HEK293 (cell line): ENCODE measurements around the gene PGAM5.

Source experiments
- MYNN ChIP-seq: fragments of 450-650 bp; formaldehyde crosslinking; IDR thresholded peaks from 2 replicates; pipeline ENCODE4 v1.5.1; 2016; ENCODE audit warnings: missing biosample characterization, missing genetic modification characterization, borderline replicate concordance
- ZBTB20 ChIP-seq: fragments of 450-650 bp; formaldehyde crosslinking; IDR thresholded peaks from 2 replicates; pipeline ENCODE4 v1.5.1; 2016; ENCODE audit warnings: missing biosample characterization, missing genetic modification characterization
- ZFP37 ChIP-seq: fragments of 450-650 bp; formaldehyde crosslinking; IDR thresholded peaks from 2 replicates; pipeline ENCODE4 v1.5.1; 2016; ENCODE audit warnings: missing biosample characterization, missing genetic modification characterization
- ZNF184 ChIP-seq: fragments of 450-650 bp; IDR thresholded peaks from 2 replicates; pipeline ENCODE4 v1.5.1; 2018; ENCODE audit warnings: missing biosample characterization, mild to moderate bottlenecking, missing genetic modification characterization
- ZNF211 ChIP-seq: fragments of 450-650 bp; formaldehyde crosslinking; IDR thresholded peaks from 2 replicates; pipeline ENCODE4 v1.5.1; 2016; ENCODE audit warnings: low read depth, missing biosample characterization, missing genetic modification characterization
- ZNF24 ChIP-seq: fragments of 450-650 bp; formaldehyde crosslinking; IDR thresholded peaks from 2 replicates; pipeline ENCODE4 v1.5.1; 2016; ENCODE audit warnings: missing biosample characterization, missing genetic modification characterization
- ZNF391 ChIP-seq: fragments of 450-650 bp; formaldehyde crosslinking; IDR thresholded peaks from 2 replicates; pipeline ENCODE4 v1.5.1; 2016; ENCODE audit warnings: low read depth, missing biosample characterization, missing genetic modification characterization, borderline replicate concordance
- ZNF423 ChIP-seq: fragments of 450-650 bp; formaldehyde crosslinking; IDR thresholded peaks from 2 replicates; pipeline ENCODE4 v1.5.1; 2016; ENCODE audit warnings: missing biosample characterization, missing genetic modification characterization
- ZNF707 ChIP-seq: fragments of 450-650 bp; formaldehyde crosslinking; IDR thresholded peaks from 2 replicates; pipeline ENCODE4 v1.5.1; 2016; ENCODE audit warnings: missing biosample characterization, missing genetic modification characterization
- TF ChIP-seq, protein P1 (sequence below): fragments of 450-650 bp; formaldehyde crosslinking; IDR thresholded peaks from 2 replicates; pipeline ENCODE4 v1.5.1; 2017; ENCODE audit warnings: missing biosample characterization, mild to moderate bottlenecking, missing genetic modification characterization, moderate library complexity
- TF ChIP-seq, protein P2 (sequence below): fragments of 450-650 bp; formaldehyde crosslinking; conservative IDR thresholded peaks from 2 replicates; pipeline ENCODE4 v1.5.1; 2016; ENCODE audit warnings: low read depth, missing biosample characterization, missing genetic modification characterization
- TF ChIP-seq, protein P3 (sequence below): fragments of 450-650 bp; formaldehyde crosslinking; IDR thresholded peaks from 2 replicates; pipeline ENCODE4 v1.5.1; 2016; ENCODE audit warnings: missing biosample characterization, missing genetic modification characterization
- TF ChIP-seq, protein P4 (sequence below): fragments of 450-650 bp; formaldehyde crosslinking; IDR thresholded peaks from 2 replicates; pipeline ENCODE4 v1.5.1; 2016; ENCODE audit warnings: missing biosample characterization, missing genetic modification characterization

DNA sequence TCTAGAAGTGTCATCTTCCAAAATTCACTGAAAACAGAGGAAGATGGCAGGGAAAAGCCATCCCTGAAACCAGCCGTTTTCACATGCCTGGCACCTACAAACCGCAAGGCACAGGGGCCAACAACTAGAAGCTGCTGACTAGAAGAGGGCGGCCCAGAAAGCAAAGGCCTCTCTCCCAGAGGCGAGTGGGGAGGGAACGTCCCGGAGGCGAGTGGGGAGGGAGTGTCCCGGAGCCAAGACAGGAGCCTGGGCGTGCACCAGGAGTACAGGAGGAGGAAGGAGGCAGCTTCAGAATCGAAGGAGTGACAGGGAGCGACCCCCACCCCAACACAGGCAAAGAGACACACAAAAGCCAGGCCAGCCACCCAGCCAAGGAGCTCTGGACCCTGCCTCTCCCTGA lies 30.0 kb downstream of the PGAM5 start:
- TF ChIP-seq ZBTB20 (tag by site-specific recombination) (no peak), ZNF423 (no peak), ZNF184 (tag by site-specific recombination) (no peak), ZNF707 (no peak), ZNF211 (no peak), ZNF391 (tag by site-specific recombination) (no peak), MYNN (tag by site-specific recombination) (no peak), ZNF24 (tag by site-specific recombination) (no peak), ZFP37 (tag by site-specific recombination) (no peak)
- TF ChIP-seq, protein P1, sequence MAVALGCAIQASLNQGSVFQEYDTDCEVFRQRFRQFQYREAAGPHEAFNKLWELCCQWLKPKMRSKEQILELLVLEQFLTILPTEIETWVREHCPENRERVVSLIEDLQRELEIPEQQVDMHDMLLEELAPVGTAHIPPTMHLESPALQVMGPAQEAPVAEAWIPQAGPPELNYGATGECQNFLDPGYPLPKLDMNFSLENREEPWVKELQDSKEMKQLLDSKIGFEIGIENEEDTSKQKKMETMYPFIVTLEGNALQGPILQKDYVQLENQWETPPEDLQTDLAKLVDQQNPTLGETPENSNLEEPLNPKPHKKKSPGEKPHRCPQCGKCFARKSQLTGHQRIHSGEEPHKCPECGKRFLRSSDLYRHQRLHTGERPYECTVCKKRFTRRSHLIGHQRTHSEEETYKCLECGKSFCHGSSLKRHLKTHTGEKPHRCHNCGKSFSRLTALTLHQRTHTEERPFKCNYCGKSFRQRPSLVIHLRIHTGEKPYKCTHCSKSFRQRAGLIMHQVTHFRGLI (tag by site-specific recombination): no peak
- TF ChIP-seq, protein P2, sequence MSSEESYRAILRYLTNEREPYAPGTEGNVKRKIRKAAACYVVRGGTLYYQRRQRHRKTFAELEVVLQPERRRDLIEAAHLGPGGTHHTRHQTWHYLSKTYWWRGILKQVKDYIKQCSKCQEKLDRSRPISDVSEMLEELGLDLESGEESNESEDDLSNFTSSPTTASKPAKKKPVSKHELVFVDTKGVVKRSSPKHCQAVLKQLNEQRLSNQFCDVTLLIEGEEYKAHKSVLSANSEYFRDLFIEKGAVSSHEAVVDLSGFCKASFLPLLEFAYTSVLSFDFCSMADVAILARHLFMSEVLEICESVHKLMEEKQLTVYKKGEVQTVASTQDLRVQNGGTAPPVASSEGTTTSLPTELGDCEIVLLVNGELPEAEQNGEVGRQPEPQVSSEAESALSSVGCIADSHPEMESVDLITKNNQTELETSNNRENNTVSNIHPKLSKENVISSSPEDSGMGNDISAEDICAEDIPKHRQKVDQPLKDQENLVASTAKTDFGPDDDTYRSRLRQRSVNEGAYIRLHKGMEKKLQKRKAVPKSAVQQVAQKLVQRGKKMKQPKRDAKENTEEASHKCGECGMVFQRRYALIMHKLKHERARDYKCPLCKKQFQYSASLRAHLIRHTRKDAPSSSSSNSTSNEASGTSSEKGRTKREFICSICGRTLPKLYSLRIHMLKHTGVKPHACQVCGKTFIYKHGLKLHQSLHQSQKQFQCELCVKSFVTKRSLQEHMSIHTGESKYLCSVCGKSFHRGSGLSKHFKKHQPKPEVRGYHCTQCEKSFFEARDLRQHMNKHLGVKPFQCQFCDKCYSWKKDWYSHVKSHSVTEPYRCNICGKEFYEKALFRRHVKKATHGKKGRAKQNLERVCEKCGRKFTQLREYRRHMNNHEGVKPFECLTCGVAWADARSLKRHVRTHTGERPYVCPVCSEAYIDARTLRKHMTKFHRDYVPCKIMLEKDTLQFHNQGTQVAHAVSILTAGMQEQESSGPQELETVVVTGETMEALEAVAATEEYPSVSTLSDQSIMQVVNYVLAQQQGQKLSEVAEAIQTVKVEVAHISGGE (tag by site-specific recombination): no peak
- TF ChIP-seq, protein P3, sequence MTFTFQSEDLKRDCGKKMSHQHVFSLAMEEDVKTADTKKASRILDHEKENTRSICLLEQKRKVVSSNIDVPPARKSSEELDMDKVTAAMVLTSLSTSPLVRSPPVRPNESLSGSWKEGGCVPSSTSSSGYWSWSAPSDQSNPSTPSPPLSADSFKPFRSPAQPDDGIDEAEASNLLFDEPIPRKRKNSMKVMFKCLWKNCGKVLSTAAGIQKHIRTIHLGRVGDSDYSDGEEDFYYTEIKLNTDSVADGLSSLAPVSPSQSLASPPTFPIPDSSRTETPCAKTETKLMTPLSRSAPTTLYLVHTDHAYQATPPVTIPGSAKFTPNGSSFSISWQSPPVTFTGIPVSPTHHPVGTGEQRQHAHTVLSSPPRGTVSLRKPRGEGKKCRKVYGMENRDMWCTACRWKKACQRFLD (tag by site-specific recombination): no peak
- TF ChIP-seq, protein P4, sequence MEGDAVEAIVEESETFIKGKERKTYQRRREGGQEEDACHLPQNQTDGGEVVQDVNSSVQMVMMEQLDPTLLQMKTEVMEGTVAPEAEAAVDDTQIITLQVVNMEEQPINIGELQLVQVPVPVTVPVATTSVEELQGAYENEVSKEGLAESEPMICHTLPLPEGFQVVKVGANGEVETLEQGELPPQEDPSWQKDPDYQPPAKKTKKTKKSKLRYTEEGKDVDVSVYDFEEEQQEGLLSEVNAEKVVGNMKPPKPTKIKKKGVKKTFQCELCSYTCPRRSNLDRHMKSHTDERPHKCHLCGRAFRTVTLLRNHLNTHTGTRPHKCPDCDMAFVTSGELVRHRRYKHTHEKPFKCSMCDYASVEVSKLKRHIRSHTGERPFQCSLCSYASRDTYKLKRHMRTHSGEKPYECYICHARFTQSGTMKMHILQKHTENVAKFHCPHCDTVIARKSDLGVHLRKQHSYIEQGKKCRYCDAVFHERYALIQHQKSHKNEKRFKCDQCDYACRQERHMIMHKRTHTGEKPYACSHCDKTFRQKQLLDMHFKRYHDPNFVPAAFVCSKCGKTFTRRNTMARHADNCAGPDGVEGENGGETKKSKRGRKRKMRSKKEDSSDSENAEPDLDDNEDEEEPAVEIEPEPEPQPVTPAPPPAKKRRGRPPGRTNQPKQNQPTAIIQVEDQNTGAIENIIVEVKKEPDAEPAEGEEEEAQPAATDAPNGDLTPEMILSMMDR (tag by site-specific recombination): no peak
